Testis (tissue), 3 donors: Measurements from ENCODE around the gene NOVA2. TPM values are rescaled to one million over a fixed set of nuclear protein-coding genes. Genes with fewer than 3 reads are reported as not detected.
A peak's percentile ranks its signal among the peaks of the same experiment; 100 is the strongest.

ENCODE experiments used
- DNase-seq: peaks from one replicate; pipeline ENCODE4 v3.0.0-alpha.2; 2019
- H3K27ac ChIP-seq, 2 donors: fragments of 200-600 bp; sonication (generic); one replicate each; pipeline ENCODE4 v1.5.1; 2019
- H3K27me3 ChIP-seq: fragments of 200-600 bp; sonication (generic); one replicate; pipeline ENCODE4 v1.5.1; 2019
- H3K36me3 ChIP-seq: fragments of 200-600 bp; sonication (generic); one replicate; pipeline ENCODE4 v1.5.1; 2017; ENCODE audit warnings: low read depth; ENCODE audit errors: missing control alignments
- H3K4me1 ChIP-seq: fragments of 200-600 bp; sonication (generic); one replicate; pipeline ENCODE4 v1.5.1; 2019
- H3K4me3 ChIP-seq, 2 donors: fragments of 200-600 bp; sonication (generic); one replicate each; pipeline ENCODE4 v1.5.1; 2017 to 2019
- H3K9me3 ChIP-seq: fragments of 200-600 bp; sonication (generic); one replicate; pipeline ENCODE4 v1.5.1; 2017
- CTCF ChIP-seq, 3 experiments: fragments of 450-650 bp in 2 of 3; fragments of 200-600 bp in 1 of 3; sonication (generic) in 1 of 3; IDR thresholded peaks; one replicate each; pipeline ENCODE4 v1.5.1; 2016 to 2019; ENCODE audit warnings: antibody characterized with exemption in 3 of 3, mild to moderate bottlenecking in 2 of 3, moderate library complexity in 1 of 3
- POLR2A ChIP-seq: fragments of 450-650 bp; IDR thresholded peaks from one replicate; pipeline ENCODE4 v1.6.1; 2017; ENCODE audit warnings: antibody characterized with exemption, mild to moderate bottlenecking, moderate library complexity
- WGBS, 2 donors: methylation state at CpG; one replicate each; pipeline ENCODE4 v1.1.5; 2018; 5-methylcytosine and 5-hydroxymethylcytosine counted together
- intact Hi-C: fragments of 100-400 bp; cut with DNase I; formaldehyde crosslinking; loops from one replicate; pipeline ENCODE4 v1.15.1; 2023; ENCODE audit warnings: low total_unique reads
- microRNA counts, 2 donors: library from miRNA; unstranded; fragments of <30 nt; microRNA quantifications; one replicate each; lab custom pipeline; 2016
- microRNA-seq, 2 donors: library from miRNA; unstranded; fragments of <30 nt; microRNA quantifications; one replicate each; pipeline ENCODE4, GENCODE V29; 2016; ENCODE audit warnings: borderline number of aligned reads in 2 of 2, borderline replicate concordance in 1 of 2
- polyA plus RNA-seq: library from polyadenylated mRNA; stranded (reverse); fragments of 350-450 nt; fragmentation: Illumina TruSeq; extraction: RNeasy Lipid Tissue Mini Kit (QIAGEN cat#74804); gene quantifications from one replicate; pipeline ENCODE4 v1.2.3, GENCODE V29; 2014; ENCODE audit warnings: low read depth, low replicate concordance; ENCODE audit not compliant: insufficient read depth
- small RNA-seq, 2 donors: library from RNA; depleted of rRNA; stranded (forward); fragments of <200 nt; gene quantifications; one replicate each; pipeline ENCODE3, GENCODE V24; 2016
- total RNA-seq, 2 donors: library from RNA; depleted of rRNA; stranded (reverse); fragments of >200 nt; gene quantifications; one replicate each; pipeline ENCODE4 v1.2.3, GENCODE V29; 2016

The NOVA2 gene
- total and polyA plus RNA-seq, 3 donors from 2014 or later = 3.0 to 5.7 (median 3.1) TPM

- H3K27ac ChIP-seq = peak within 1 kb of the TSS; percentile 86 to 87
- 0% methylated on average over 52 of the region's 107 CpGs; no CpG with 5 or more reads in 1 of the 2 donors for WGBS, 2 donors
- no peaks in the 10 kb centered on the region for H3K36me3 ChIP-seq
- H3K4me3 ChIP-seq = peak within 1 kb of the TSS; percentile 75 to 84
- peaks cover 35% of the 10 kb centered on the region for H3K4me1 ChIP-seq
- no peaks in the 10 kb centered on the region for H3K9me3 ChIP-seq
- TF ChIP-seq CTCF (IDR thresholded peaks at IDR 0.05) = peak in 2 of 3 experiments; percentile 1 to 38
- TF ChIP-seq POLR2A = no peak
- H3K27me3 ChIP-seq = no peaks in the 10 kb centered on the region
- DNase-seq = peak; percentile 96
- intact Hi-C loops = loop anchor here (10.0 kb wide), 1 partner anchor 111 kb away; no protein-coding TSS in a partner anchor
Observed at GRCh38 chr19:45885556-45886426, 87.9 kb downstream of the NOVA2 start, which contains the start of gene IRF2BP1. IRF2BP1 (minus strand) TSS chr19:45886141; CDS start chr19:45885774, 367 bp downstream.

- WGBS, 2 donors = 42 to 81% methylated on average over 17 to 71 of the region's 72 CpGs
- H3K4me1 ChIP-seq = peaks cover 35% of the 10 kb centered on the region
- peak overlapping the region; percentile 33 to 87 for H3K27ac ChIP-seq
- no peak for DNase-seq
- H3K27me3 ChIP-seq = no peaks in the 10 kb centered on the region
- no peaks in the 10 kb centered on the region for H3K36me3 ChIP-seq
- TF ChIP-seq CTCF (IDR thresholded peaks at IDR 0.05) = no peak
- no peak for TF ChIP-seq POLR2A
- peak overlapping the region; percentile 75 to 84 for H3K4me3 ChIP-seq
- H3K9me3 ChIP-seq = no peaks in the 10 kb centered on the region
- intact Hi-C loops = loop anchor here (10.0 kb wide), 1 partner anchor 110 kb away; no protein-coding TSS in a partner anchor
Observed at GRCh38 chr19:45884682-45885555, 88.7 kb downstream of the NOVA2 start.

- 61 to 67% methylated on average over 34 to 42 of the region's 57 CpGs for WGBS, 2 donors
- no peak for DNase-seq
- Histone ChIP-seq H3K27me3 (no peaks in the 10 kb centered on the region), H3K36me3 (no peaks in the 10 kb centered on the region), H3K4me1 (peaks cover 35% of the 10 kb centered on the region), H3K9me3 (no peaks in the 10 kb centered on the region), H3K4me3 (peak overlapping the region in 1 of 2 donors; percentile 75), H3K27ac (no peak overlapping the region)
- TF ChIP-seq POLR2A (no peak), CTCF (IDR thresholded peaks at IDR 0.05) (no peak)
- intact Hi-C loops = loop anchor here (10.0 kb wide), 1 partner anchor 109 kb away; no protein-coding TSS in a partner anchor
Observed at GRCh38 chr19:45883881-45884681, 89.6 kb downstream of the NOVA2 start.

MicroRNAs within 50 kb of the gene (microRNA counts, 767-probe panel; counts per million panel counts)
- microRNA hsa-miR-769-3p (lab: Ali Mortazavi, UCI) = 0 to 152 counts per million in 2 donors
- microRNA hsa-miR-769-5p (lab: Ali Mortazavi, UCI) = 0 to 152 counts per million in 2 donors

Small RNAs within 50 kb of the gene (microRNA-seq; reads per million reads assigned to microRNA genes)
- gene MIR769 = 85.5 to 137 reads per million in 2 donors

Small RNAs within 50 kb of the gene (small RNA-seq; reads per million reads assigned to genes)
- 24.7 to 25.0 reads per million in 2 donors for gene MIR769

Other genes with a start within 250 kb of the NOVA2 start
- 10 to 100 TPM; 22.4 to 24.2 TPM for gene FBXO46, start 243.0 kb downstream of the NOVA2 start, total RNA-seq
- gene FBXO46, start 243.0 kb downstream of the NOVA2 start, polyA plus RNA-seq = 20.1 TPM
- gene MEIOSIN, start 240.4 kb downstream of the NOVA2 start, total RNA-seq = 10 to 100 TPM in 1 of 2 donors, 1 to 10 TPM in 1; 9.2 to 13.8 TPM
- 10.4 TPM for gene MEIOSIN, start 240.4 kb downstream of the NOVA2 start, polyA plus RNA-seq
- gene SIX5, start 204.6 kb downstream of the NOVA2 start, total RNA-seq = 10 to 100 TPM; 16.1 to 19.4 TPM
- gene SIX5, start 204.6 kb downstream of the NOVA2 start, polyA plus RNA-seq = 12.9 TPM
- gene DMPK, start 191.4 kb downstream of the NOVA2 start, total RNA-seq = 10 to 100 TPM; 66.2 to 68.8 TPM
- gene DMPK, start 191.4 kb downstream of the NOVA2 start, polyA plus RNA-seq = 42.6 TPM
- 100 to 1,000 TPM; 111 to 124 TPM for gene DMWD, start 181.0 kb downstream of the NOVA2 start, total RNA-seq
- 59.0 TPM for gene DMWD, start 181.0 kb downstream of the NOVA2 start, polyA plus RNA-seq
- 10 to 100 TPM; 17.0 to 20.9 TPM for gene RSPH6A, start 158.6 kb downstream of the NOVA2 start, total RNA-seq
- gene RSPH6A, start 158.6 kb downstream of the NOVA2 start, polyA plus RNA-seq = 88.3 TPM
- gene SYMPK, start 110.7 kb downstream of the NOVA2 start, total RNA-seq = 100 to 1,000 TPM; 123 to 142 TPM
- gene SYMPK, start 110.7 kb downstream of the NOVA2 start, polyA plus RNA-seq = 195 TPM
- 1 to 10 TPM; 1.5 to 1.7 TPM for gene FOXA3, start 109.5 kb downstream of the NOVA2 start, total RNA-seq
- 1.7 TPM for gene FOXA3, start 109.5 kb downstream of the NOVA2 start, polyA plus RNA-seq
- 10 to 100 TPM; 36.0 to 48.3 TPM for gene IRF2BP1, start 87.7 kb downstream of the NOVA2 start, total RNA-seq
- gene IRF2BP1, start 87.7 kb downstream of the NOVA2 start, polyA plus RNA-seq = 13.8 TPM
- gene MYPOP, start 71.3 kb downstream of the NOVA2 start, total RNA-seq = 10 to 100 TPM in 1 of 2 donors, 1 to 10 TPM in 1; 9.4 to 11.1 TPM
- 9.5 TPM for gene MYPOP, start 71.3 kb downstream of the NOVA2 start, polyA plus RNA-seq
- 1 to 10 TPM; 4.8 to 5.1 TPM for gene NANOS2, start 59.1 kb downstream of the NOVA2 start, total RNA-seq
- 4.8 TPM for gene NANOS2, start 59.1 kb downstream of the NOVA2 start, polyA plus RNA-seq
- 10 to 100 TPM; 25.6 to 31.2 TPM for gene CCDC61, start 21.6 kb upstream of the NOVA2 start, total RNA-seq
- 32.5 TPM for gene CCDC61, start 21.6 kb upstream of the NOVA2 start, polyA plus RNA-seq
- gene PGLYRP1, start 49.2 kb upstream of the NOVA2 start, total RNA-seq = not detected
- gene PGLYRP1, start 49.2 kb upstream of the NOVA2 start, polyA plus RNA-seq = not detected
- under 1 TPM; 0.56 to 0.79 TPM for gene IGFL4, start 67.1 kb upstream of the NOVA2 start, total RNA-seq
- 0.37 TPM for gene IGFL4, start 67.1 kb upstream of the NOVA2 start, polyA plus RNA-seq
- gene IGFL3, start 150.8 kb upstream of the NOVA2 start, total RNA-seq = not detected
- not detected for gene IGFL3, start 150.8 kb upstream of the NOVA2 start, polyA plus RNA-seq
- gene IGFL2, start 174.4 kb upstream of the NOVA2 start, total RNA-seq = 1 to 10 TPM; 7.2 to 7.6 TPM
- 8.0 TPM for gene IGFL2, start 174.4 kb upstream of the NOVA2 start, polyA plus RNA-seq